Measurements from ENCODE around the gene ITPRIP. TPM values are rescaled to one million over a fixed set of nuclear protein-coding genes. Genes with fewer than 3 reads are reported as not detected.
A peak's percentile ranks its signal among the peaks of the same experiment; 100 is the strongest.

ITPRIP gene
- total RNA-seq, 3 donors from 2014 or later (not counting 1 experiment from before 2014, with no cell fraction given): 172 to 225 (median 176) TPM

DNA sequence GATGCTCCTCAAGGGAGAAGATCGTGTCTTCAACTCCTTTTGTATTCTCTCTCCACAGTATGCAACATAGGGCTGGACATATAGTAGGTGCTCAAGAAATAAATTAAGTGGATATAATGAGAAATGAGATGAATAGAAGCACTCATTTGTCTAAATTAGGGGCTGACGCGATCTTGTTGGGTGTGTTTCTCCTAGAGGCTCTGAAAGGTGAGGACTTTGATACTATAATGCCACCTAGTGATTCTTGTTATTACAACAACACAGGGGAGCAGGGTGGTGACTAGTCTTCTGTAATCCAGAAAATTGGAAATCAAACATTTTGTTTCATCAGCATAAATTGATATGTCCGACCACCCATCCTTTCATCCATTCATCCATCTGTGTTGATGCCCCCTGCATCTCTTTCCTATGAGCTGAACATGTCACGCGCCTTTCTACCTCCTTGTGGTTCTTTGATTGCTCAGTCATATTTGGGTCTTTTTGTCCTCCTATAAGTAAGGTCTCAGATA lies 11.9 kb upstream of the ITPRIP start:
- ATAC-seq (peak; percentile 68 to 72 (median 71)), DNase-seq (peak in 1 of 2 donors; percentile 84)
- intact Hi-C loops (cut with micrococcal nuclease): loop anchor here (1.0 to 2.0 kb wide), 4 partner anchors 17 to 81 kb away; partner anchors contain the start of gene GSTO2
- H3K9me3 ChIP-seq (ENCODE audit: control insufficient read depth, insufficient read depth, low read length): no peaks in the 10 kb centered on the region
- Mint-ChIP-seq H3K27ac (no peak overlapping the region), H3K36me3 (no peaks in the 10 kb centered on the region), H3K9me3 (peaks cover 2 to 5% of the 10 kb centered on the region in 2 donors), H3K27me3 (ENCODE audit: low read depth in 2 of 2) (no peaks in the 10 kb centered on the region), H3K4me3 (no peak overlapping the region), H3K4me1 (peaks cover 16 to 29% of the 10 kb centered on the region in 2 donors)
- peak overlapping the region; percentile 47 for H3K27ac ChIP-seq (ENCODE audit: low read length)
- no peaks in the 10 kb centered on the region for H3K27me3 ChIP-seq (ENCODE audit: control insufficient read depth, insufficient read depth, low read length)
- TF ChIP-seq, protein P1, sequence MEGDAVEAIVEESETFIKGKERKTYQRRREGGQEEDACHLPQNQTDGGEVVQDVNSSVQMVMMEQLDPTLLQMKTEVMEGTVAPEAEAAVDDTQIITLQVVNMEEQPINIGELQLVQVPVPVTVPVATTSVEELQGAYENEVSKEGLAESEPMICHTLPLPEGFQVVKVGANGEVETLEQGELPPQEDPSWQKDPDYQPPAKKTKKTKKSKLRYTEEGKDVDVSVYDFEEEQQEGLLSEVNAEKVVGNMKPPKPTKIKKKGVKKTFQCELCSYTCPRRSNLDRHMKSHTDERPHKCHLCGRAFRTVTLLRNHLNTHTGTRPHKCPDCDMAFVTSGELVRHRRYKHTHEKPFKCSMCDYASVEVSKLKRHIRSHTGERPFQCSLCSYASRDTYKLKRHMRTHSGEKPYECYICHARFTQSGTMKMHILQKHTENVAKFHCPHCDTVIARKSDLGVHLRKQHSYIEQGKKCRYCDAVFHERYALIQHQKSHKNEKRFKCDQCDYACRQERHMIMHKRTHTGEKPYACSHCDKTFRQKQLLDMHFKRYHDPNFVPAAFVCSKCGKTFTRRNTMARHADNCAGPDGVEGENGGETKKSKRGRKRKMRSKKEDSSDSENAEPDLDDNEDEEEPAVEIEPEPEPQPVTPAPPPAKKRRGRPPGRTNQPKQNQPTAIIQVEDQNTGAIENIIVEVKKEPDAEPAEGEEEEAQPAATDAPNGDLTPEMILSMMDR (IDR thresholded peaks at IDR 0.05): peak; percentile 73
- no peaks in the 10 kb centered on the region for H3K36me3 ChIP-seq (ENCODE audit: control insufficient read depth, insufficient read depth, low read length)
- H3K4me3 ChIP-seq (ENCODE audit: low read length): no peak overlapping the region
- 33% methylated on average over 5 of the region's 6 CpGs for WGBS (ENCODE audit: insufficient coverage)
- peaks cover 41% of the 10 kb centered on the region for H3K4me1 ChIP-seq (ENCODE audit: control insufficient read depth, insufficient read depth, low read length)

DNA sequence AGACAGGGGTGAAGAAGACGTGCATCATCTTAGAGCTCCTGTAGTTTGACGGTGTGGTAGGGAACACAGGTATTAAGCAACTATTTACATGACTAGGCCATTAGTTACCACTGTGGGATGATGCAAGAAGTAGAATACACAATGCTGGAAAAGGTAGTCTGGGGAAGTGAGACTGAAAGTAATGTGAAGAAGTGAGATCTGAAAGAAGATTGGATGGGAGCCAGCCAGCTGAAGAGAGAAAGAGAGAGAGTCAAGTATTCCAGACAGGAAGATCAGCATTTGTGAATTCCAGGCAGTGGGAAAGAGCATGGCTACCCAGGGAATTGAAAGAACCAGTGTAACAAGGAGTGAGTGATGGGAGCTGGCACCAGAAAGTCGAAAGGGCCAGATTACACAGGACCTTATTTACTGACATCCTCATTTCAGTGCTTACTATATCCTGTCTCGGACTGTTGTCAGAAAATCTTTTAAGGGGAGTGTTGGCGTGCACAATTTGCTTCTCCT lies 11.4 kb upstream of the ITPRIP start:
- 59% methylated on average over 4 of the region's 5 CpGs for WGBS (ENCODE audit: insufficient coverage)
- DNase-seq: peak in 1 of 2 donors; percentile 22

DNA sequence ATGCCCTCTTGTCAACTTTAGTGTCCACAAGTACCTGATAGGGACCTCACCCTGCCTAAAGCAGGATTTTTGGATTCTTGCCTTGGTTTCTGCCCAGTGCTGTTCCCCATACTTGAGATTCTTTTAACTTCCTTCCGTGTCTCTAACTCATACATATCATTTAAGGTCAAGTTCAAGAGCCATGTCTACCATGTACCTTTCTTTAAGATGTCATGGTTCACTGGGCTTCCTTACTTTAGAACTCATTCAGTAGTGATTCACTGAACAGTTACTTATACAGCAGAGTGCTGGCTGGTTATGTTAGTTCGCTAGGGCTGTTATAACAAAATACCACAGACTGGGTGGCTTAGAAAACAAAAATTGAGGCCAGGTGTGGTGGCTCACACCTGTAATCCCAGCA lies 10.3 kb upstream of the ITPRIP start:
- H3K27ac ChIP-seq (ENCODE audit: low read length): no peak overlapping the region
- no peak overlapping the region for H3K27ac Mint-ChIP-seq
- no peaks in the 10 kb centered on the region for H3K27me3 Mint-ChIP-seq (ENCODE audit: low read depth in 2 of 2)
- TF ChIP-seq, protein P1 (IDR thresholded peaks at IDR 0.05): no peak
- no peaks in the 10 kb centered on the region for H3K36me3 Mint-ChIP-seq
- H3K4me3 Mint-ChIP-seq: no peak overlapping the region
- no peak overlapping the region for H3K4me3 ChIP-seq (ENCODE audit: low read length)
- intact Hi-C loops (cut with micrococcal nuclease): no loop called here
- peaks cover 18 to 31% of the 10 kb centered on the region in 2 donors for H3K4me1 Mint-ChIP-seq
- H3K9me3 ChIP-seq (ENCODE audit: control insufficient read depth, insufficient read depth, low read length): no peaks in the 10 kb centered on the region
- WGBS (ENCODE audit: insufficient coverage): 91% methylated on average over 2 of the region's 2 CpGs
- ATAC-seq (no peak), DNase-seq (no peak)
- no peaks in the 10 kb centered on the region for H3K36me3 ChIP-seq (ENCODE audit: control insufficient read depth, insufficient read depth, low read length)
- peaks cover 33% of the 10 kb centered on the region for H3K4me1 ChIP-seq (ENCODE audit: control insufficient read depth, insufficient read depth, low read length)
- H3K9me3 Mint-ChIP-seq: peaks cover 2 to 5% of the 10 kb centered on the region in 2 donors
- no peaks in the 10 kb centered on the region for H3K27me3 ChIP-seq (ENCODE audit: control insufficient read depth, insufficient read depth, low read length)

More for the DNA sequence above, 11.4 kb upstream of the ITPRIP start:
- Histone ChIP-seq H3K4me3 (ENCODE audit: low read length) (no peak overlapping the region), H3K4me1 (ENCODE audit: control insufficient read depth, insufficient read depth, low read length) (peaks cover 41% of the 10 kb centered on the region), H3K27me3 (ENCODE audit: control insufficient read depth, insufficient read depth, low read length) (no peaks in the 10 kb centered on the region), H3K9me3 (ENCODE audit: control insufficient read depth, insufficient read depth, low read length) (no peaks in the 10 kb centered on the region), H3K36me3 (ENCODE audit: control insufficient read depth, insufficient read depth, low read length) (no peaks in the 10 kb centered on the region), H3K27ac (ENCODE audit: low read length) (peak overlapping the region; percentile 47)
- Mint-ChIP-seq H3K27ac (no peak overlapping the region), H3K4me1 (peaks cover 18 to 31% of the 10 kb centered on the region in 2 donors), H3K36me3 (no peaks in the 10 kb centered on the region), H3K27me3 (ENCODE audit: low read depth in 2 of 2) (no peaks in the 10 kb centered on the region), H3K4me3 (no peak overlapping the region), H3K9me3 (peaks cover 2 to 5% of the 10 kb centered on the region in 2 donors)
- intact Hi-C loops (cut with micrococcal nuclease): loop anchor here (1.0 to 2.0 kb wide), 4 partner anchors 17 to 80 kb away; partner anchors contain the start of gene GSTO2
- TF ChIP-seq, protein P1 (IDR thresholded peaks at IDR 0.05): no peak
- no peak for ATAC-seq

All from natural killer cell (primary cell).